Activated CD4-positive, alpha-beta T cell treated with anti-CD3 and anti-CD28 coated beads for 24 hours (primary cell): ENCODE data around the gene IL18.
"Not testable (repeated sequence)": the region's sequence is repeated elsewhere in the genome, so short reads cannot be mapped to it uniquely, and the experiment has no call there.

ENCODE experiments used
- DNase-seq, 2 donors: peaks; one replicate each; pipeline ENCODE4 v3.0.0-alpha.2; 2020; ENCODE audit warnings: low read depth in 2 of 2

IL18 gene

DNA sequence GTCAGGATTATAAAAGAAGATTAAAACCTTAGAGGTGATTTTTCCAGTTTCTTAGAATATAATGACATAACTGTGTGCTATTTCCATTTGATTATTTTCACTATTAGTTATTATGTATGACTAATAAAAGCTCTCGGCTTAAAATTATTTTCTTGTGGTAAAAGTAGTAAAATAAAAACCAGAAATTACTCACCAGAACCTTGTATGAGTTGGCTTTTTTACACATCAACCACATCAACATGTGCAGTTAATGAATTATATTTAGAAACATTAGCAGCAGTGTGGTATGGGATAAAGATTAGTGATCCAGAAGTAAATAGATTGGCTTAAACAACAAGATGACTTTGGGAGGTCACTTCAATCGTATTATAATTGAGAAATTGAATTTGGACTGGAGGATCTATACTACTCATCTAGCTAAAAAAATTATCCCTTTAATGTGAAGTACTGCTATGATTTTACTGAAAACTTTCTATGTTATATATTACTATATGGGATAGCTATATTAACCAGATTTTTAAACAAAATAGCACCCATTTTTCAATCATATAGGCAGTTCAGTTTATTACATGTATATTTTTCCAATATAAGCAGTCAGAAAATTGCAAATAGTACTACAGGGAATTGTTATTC lies 8.6 kb upstream of the IL18 start:
- DNase-seq = no peak

- DNase-seq = no peak
Measured at GRCh38 chr11:112167145-112167544, 3.3 kb upstream of the IL18 start, which contains the start of gene TEX12. TEX12 (plus strand) TSS chr11:112167372; CDS start chr11:112169269, 1,897 bp downstream.

- DNase-seq = no peak
Measured at GRCh38 chr11:112166562-112166961, 2.7 kb upstream of the IL18 start.

GRCh38 chr11:112165049-112165448 lies 1.2 kb upstream of the IL18 start:
- DNase-seq = no peak

DNA sequence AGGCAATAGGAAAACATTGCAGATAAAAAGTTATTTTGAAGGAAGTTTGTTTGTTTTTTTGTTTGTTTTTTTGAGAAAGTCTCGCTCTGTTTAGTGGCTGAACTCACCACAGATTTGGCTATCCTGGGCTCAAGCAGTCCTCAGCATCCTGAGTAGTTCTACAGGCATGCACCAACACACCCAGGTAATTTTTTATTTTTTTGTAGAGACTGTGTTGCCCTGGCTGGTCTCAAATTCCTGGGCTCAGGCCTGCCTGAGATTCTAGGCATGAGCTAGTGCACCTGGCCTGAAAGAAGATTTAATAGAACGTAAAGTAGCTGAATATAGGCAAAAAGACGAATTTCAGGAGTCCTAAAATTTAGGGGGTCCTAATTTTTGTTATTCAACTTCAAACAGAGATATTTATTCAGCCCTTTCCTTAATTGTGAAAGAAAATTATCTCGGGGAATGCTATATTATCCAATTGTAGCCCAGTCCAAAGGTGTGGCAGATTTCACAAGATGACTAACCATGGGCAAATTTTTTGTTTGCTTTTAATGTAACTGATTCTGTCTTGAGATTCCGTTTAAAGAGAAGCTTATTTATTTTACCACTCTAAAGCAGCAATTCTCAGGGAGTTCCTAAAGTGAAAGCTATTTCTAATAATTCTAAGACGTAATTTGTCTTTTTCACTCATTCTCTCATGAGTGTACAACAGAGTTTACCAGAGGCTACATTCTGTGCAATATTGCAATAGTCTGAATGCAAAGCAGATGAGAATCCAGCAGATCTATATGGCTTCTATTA lies 940 bp downstream of the IL18 start:
- no peak for DNase-seq

DNA sequence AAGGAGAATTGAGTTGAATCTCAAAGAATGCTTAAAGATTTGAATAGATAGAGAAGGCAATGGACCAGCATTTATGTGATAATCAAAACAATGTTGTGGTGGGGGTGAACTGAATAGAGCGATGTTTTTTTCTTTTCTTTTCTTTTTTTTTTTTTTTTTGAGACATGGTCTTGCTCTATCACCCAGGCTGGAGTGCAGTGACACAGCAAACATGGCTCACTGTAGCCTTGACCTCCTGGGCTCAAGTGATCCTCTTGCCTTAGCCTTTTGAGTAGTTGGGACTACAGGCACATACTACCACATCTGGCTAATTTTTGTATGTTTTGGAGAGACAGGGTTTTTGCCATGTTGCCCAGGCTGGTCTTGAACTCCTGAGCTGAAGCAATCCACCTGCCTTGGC lies 1.7 kb downstream of the IL18 start:
- DNase-seq = not testable (repeated sequence)

DNA sequence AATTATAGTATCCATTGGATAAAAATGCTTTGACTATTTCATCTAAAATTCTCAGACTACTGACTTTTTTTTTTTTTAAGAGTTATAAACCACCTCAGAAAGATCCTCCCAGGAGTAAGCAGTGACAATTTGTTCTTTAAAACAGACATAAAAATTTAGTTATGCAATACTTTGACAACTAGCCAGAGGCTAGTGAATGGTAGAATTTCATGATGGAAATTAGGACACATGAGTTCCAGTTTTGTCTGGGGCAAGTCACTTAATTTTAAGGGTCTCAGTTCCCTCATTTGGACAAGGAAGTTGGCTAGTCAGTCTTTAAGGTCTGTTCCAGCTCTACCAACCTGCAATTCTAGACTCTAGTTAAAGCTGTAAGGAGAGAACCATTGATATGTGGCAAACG lies 2.9 kb downstream of the IL18 start:
- no peak for DNase-seq

- DNase-seq = no peak
Measured at GRCh38 chr11:112160091-112160848, 3.6 kb downstream of the IL18 start.

DNA sequence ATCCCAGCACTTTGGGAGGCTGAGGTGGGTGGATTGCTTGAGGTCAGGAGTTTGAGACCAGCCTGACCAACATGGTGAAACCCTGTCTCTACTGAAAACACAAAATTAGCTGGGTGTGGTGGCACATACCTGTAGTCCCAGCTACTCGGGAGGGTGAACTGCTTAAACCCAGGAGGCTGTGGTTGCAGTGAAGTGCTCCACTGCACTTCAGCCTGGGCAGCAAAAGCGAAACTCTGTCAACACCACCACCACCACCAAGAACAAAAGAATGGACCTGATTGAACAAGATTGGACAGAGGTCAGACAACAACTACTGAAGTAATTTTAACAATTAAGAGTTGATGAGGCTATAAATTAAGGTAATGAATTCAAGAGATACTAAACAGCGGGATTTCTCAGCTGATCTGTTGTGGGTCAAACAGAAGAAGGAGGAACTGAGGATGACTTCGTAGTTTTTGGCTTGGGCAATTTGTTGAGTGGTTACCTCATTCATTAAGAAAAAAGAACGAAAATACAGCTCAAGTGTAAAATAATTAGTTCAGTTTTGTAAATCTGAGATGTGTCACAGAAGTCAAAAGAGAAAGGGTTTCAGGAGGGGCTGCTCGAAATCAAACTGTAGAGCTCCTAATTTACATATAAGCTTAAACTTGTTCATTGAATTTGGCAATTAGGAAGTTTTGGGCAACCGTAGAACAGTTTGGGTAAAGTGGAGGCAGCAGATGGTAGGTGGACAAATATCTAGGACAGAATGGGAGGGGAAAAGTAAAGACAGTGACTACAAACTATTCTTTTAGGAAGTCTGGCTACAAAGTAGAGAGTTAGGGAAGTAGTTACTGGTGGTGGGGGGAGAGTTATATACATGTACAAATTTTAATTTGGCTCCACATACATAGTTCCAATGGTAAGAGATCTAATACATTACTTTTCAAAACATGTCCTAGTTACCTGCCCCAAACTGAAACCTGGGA lies 4.5 kb downstream of the IL18 start:
- no peak for DNase-seq

- no peak for DNase-seq
Measured at GRCh38 chr11:112156956-112157766, 6.7 kb downstream of the IL18 start.

- DNase-seq = no peak
Measured at GRCh38 chr11:112156153-112156955, 7.5 kb downstream of the IL18 start.

DNA sequence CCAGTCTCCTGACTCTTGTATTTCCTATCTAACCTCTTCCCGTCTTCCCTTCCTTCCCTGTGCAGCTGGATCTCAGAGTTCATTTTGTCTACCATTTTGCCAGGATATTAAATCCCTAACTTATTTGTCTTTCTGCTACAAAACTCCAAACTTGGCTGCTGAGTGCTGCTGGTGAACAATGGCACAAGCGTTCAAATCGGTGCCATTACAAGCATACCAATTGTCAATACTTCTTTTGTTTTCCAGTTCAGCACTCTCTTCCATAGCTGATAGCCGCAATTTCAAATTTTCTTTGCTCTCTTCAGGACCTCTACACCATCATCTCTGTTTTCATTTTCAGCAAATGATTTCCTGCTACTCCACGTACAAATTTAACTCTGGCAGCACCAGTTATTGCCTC lies 13.4 kb downstream of the IL18 start:
- DNase-seq = no peak

DNA sequence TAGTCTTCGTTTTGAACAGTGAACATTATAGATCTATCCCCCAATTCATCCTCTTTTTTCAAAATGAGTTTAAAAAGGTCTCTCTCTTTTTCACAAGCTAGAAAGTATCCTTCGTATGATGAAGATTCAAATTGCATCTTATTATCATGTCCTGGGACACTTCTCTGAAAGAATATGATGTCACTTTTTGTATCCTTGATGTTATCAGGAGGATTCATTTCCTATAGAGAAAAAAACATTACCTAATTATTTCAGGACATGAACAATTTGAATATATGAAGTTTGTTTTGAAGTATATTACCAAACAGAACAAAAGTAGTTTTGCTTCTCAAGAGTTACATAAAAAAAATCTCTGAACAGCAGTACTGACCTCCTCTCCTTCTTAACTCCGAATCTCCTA lies 20.3 kb downstream of the IL18 start:
- DNase-seq = no peak

DNA sequence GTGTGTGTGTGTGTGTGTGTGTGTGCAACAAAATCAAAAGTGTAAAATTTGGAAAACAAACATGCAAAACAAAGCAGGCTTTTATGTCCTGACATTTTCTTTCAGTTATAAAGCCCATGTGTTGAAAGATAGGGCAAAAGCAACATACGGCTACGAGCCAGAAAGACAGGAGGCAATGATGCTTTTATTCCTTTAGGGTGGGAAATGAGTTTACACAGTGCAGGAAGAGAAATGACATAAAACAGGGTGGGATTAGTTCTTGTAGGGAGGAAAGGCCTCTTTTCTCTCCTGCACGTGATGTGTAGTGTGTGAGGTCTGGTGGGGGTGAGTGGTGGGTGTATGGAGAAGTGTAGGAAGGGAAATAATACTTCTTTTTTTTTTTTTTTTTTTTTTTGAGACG lies 29.4 kb downstream of the IL18 start:
- no peak for DNase-seq

- DNase-seq = no peak
Measured at GRCh38 chr11:112132737-112133136, 31.2 kb downstream of the IL18 start.

DNA sequence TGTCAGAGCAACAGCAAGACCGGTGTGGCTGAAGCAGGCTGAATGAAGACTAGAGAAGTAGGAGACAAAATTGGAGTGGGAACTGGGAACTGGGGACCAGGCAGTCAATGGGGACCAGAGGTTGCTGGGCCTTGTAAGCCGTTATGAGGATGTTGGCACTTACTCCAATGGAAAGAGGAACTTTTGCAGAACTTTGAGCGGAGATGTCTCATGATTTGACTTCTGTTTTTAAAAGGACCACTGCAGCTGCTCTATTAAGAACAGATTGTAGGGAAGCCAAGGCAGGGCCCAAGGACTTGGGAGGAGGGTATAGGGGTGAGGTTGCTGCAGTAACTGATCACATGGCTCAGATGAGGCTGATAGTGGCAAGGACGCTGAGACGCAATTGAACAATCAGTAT lies 34.2 kb downstream of the IL18 start:
- no peak for DNase-seq

DNA sequence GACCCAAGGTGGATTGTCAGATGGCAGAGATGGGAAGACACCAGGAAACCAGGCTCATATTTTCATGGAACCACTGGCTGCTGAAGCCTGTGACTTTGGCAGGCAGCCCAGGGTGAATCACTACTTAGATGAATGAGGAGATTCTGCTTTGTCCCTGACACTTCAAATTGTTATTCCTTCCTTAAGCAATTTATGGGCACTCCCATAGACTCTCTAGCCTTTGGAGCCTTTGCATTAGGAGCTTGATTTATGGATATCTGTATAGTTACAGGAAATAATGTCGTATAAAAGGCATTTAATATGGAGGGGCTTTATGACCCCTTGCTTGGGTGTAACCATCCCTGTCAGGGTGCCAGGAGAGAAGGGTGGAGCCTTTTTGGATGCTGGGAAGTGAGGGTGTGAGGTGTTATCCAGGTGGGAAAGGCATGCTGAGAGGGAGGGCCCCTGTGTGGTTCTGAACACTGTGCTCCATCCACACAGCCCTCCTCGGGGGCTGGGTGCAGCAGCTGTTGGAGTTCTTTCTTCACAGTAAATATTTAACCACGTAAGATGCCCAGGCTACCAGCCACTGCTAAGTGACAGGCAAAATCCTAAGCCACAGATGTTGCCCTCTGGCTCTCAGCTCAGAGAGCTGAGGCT lies 35.3 kb downstream of the IL18 start:
- no peak for DNase-seq

GRCh38 chr11:112127056-112127455 lies 36.8 kb downstream of the IL18 start:
- DNase-seq = no peak

GRCh38 chr11:112123129-112123528 lies 40.8 kb downstream of the IL18 start:
- no peak for DNase-seq
